Activated T-cell treated with anti-CD3 and anti-CD28 coated beads, Interleukin-2, amount 50 U/mL, for 72 hours (primary cell): ENCODE measurements around the gene SLC4A2. TPM values are rescaled to one million over a fixed set of nuclear protein-coding genes. Genes with fewer than 3 reads are reported as not detected.

Experiments
- ATAC-seq, 2 donors: fragments of 150-1000 bp; cut with Tn5 transposase; replicated peaks in 1 of 2; 2 replicates each; pipeline ENCODE4 v1.10.0; 2021; ENCODE audit warnings: moderate library complexity in 2 of 2, mild to moderate bottlenecking in 1 of 2
- DNase-seq, 2 donors: peaks; one replicate each; pipeline ENCODE4 v3.0.0; 2021 to 2022; ENCODE audit warnings: mixed read lengths in 1 of 2
- H3K27ac Mint-ChIP-seq: one replicate; pipeline ENCODE4 v1.8.0; 2022; ENCODE audit warnings: mild to moderate bottlenecking, moderate library complexity, mixed read lengths
- H3K27me3 Mint-ChIP-seq: one replicate; pipeline ENCODE4 v1.8.0; 2022; ENCODE audit warnings: low read depth, mixed read lengths
- H3K36me3 Mint-ChIP-seq, 2 donors: one replicate each; pipeline ENCODE4 v1.8.0; 2022; ENCODE audit warnings: mixed read lengths in 2 of 2, mild to moderate bottlenecking in 1 of 2; ENCODE audit not compliant: insufficient read depth in 2 of 2
- H3K4me1 Mint-ChIP-seq: one replicate; pipeline ENCODE4 v1.8.0; 2022; ENCODE audit warnings: low read depth, mixed read lengths
- H3K4me3 Mint-ChIP-seq, 2 donors: one replicate each; pipeline ENCODE4 v1.8.0; 2022; ENCODE audit warnings: mild to moderate bottlenecking in 2 of 2, mixed read lengths in 2 of 2, moderate library complexity in 2 of 2
- H3K9me3 Mint-ChIP-seq, 2 donors: one replicate each; pipeline ENCODE4 v1.8.0; 2022; ENCODE audit warnings: mixed read lengths in 2 of 2
- total RNA-seq, 2 donors: library from RNA; stranded (reverse); gene quantifications; one replicate each; pipeline ENCODE4 v1.2.3, GENCODE V29; 2022

The SLC4A2 gene
- total RNA-seq, 2 donors from 2014 or later = 73.7 to 75.6 TPM

- H3K36me3 Mint-ChIP-seq = peaks cover 0 to 2% of the 10 kb centered on the region in 2 donors
- no peaks in the 10 kb centered on the region for H3K27me3 Mint-ChIP-seq
- H3K4me1 Mint-ChIP-seq = peaks cover 44% of the 10 kb centered on the region
- peak overlapping the region; percentile 98 for H3K4me3 Mint-ChIP-seq
- H3K9me3 Mint-ChIP-seq = no peaks in the 10 kb centered on the region
- ATAC-seq (no peak), DNase-seq (no peak)
- no peak overlapping the region for H3K27ac Mint-ChIP-seq
Observed at GRCh38 chr7:151056666-151057505, 2.5 kb upstream of the SLC4A2 start.

GRCh38 chr7:151057506-151057988, 1.8 kb upstream of the SLC4A2 start, which contains the start of gene CDK5:
CDK5 (minus strand) TSS chr7:151057897; CDS start chr7:151057848, 49 bp downstream.
- ATAC-seq (peak; percentile 2 to 4), DNase-seq (no peak)
- peak within 1 kb of the TSS; percentile 96 for H3K27ac Mint-ChIP-seq

GRCh38 chr7:151057989-151058780, 1.2 kb upstream of the SLC4A2 start:
- peak overlapping the region; percentile 96 for H3K27ac Mint-ChIP-seq
- peak overlapping the region; percentile 98 for H3K4me3 Mint-ChIP-seq
- peaks cover 0 to 2% of the 10 kb centered on the region in 2 donors for H3K36me3 Mint-ChIP-seq
- H3K27me3 Mint-ChIP-seq = no peaks in the 10 kb centered on the region
- peaks cover 41% of the 10 kb centered on the region for H3K4me1 Mint-ChIP-seq
- DNase-seq (peak; percentile 96 to 97), ATAC-seq (peak; percentile 94 to 95)
- no peaks in the 10 kb centered on the region for H3K9me3 Mint-ChIP-seq

More at GRCh38 chr7:151057506-151057988, 1.8 kb upstream of the SLC4A2 start, which contains the start of gene CDK5:
- Mint-ChIP-seq H3K4me1 (peaks cover 43% of the 10 kb centered on the region), H3K36me3 (peaks cover 0 to 2% of the 10 kb centered on the region in 2 donors), H3K4me3 (peak within 1 kb of the TSS; percentile 98), H3K9me3 (no peaks in the 10 kb centered on the region), H3K27me3 (no peaks in the 10 kb centered on the region)

GRCh38 chr7:151058781-151059366, 515 bp upstream of the SLC4A2 start:
- H3K9me3 Mint-ChIP-seq = no peaks in the 10 kb centered on the region
- DNase-seq (peak; percentile 25 to 30), ATAC-seq (no peak)
- peak overlapping the region; percentile 96 for H3K27ac Mint-ChIP-seq
- H3K4me3 Mint-ChIP-seq = peak overlapping the region; percentile 98
- peaks cover 41% of the 10 kb centered on the region for H3K4me1 Mint-ChIP-seq
- no peaks in the 10 kb centered on the region for H3K27me3 Mint-ChIP-seq
- H3K36me3 Mint-ChIP-seq = peaks cover 0 to 2% of the 10 kb centered on the region in 2 donors

GRCh38 chr7:151060113-151060415, 675 bp downstream of the SLC4A2 start:
- DNase-seq (no peak), ATAC-seq (no peak)
- Mint-ChIP-seq H3K9me3 (no peaks in the 10 kb centered on the region), H3K27me3 (no peaks in the 10 kb centered on the region), H3K4me3 (peak overlapping the region; percentile 98), H3K36me3 (peaks cover 0 to 2% of the 10 kb centered on the region in 2 donors), H3K4me1 (peaks cover 41% of the 10 kb centered on the region), H3K27ac (no peak overlapping the region)

GRCh38 chr7:151060416-151061212, 1.2 kb downstream of the SLC4A2 start:
- Mint-ChIP-seq H3K36me3 (peaks cover 0 to 5% of the 10 kb centered on the region in 2 donors), H3K4me3 (peak overlapping the region; percentile 98), H3K9me3 (no peaks in the 10 kb centered on the region), H3K4me1 (peaks cover 41% of the 10 kb centered on the region), H3K27me3 (no peaks in the 10 kb centered on the region), H3K27ac (no peak overlapping the region)
- DNase-seq = no peak
- ATAC-seq = no peak

- ATAC-seq = no peak
- no peaks in the 10 kb centered on the region for H3K9me3 Mint-ChIP-seq
- peak overlapping the region; percentile 74 for H3K27ac Mint-ChIP-seq
- H3K4me1 Mint-ChIP-seq = peaks cover 39% of the 10 kb centered on the region
- H3K27me3 Mint-ChIP-seq = no peaks in the 10 kb centered on the region
- peak overlapping the region; percentile 98 for H3K4me3 Mint-ChIP-seq
- peaks cover 0 to 5% of the 10 kb centered on the region in 2 donors for H3K36me3 Mint-ChIP-seq
- no peak for DNase-seq
Observed at GRCh38 chr7:151061213-151062110, 2.1 kb downstream of the SLC4A2 start.

GRCh38 chr7:151062111-151062398, 2.7 kb downstream of the SLC4A2 start:
- ATAC-seq = no peak

GRCh38 chr7:151062399-151063211, 3.2 kb downstream of the SLC4A2 start:
- no peak overlapping the region for H3K4me3 Mint-ChIP-seq
- DNase-seq (no peak), ATAC-seq (no peak)
- no peaks in the 10 kb centered on the region for H3K27me3 Mint-ChIP-seq
- no peaks in the 10 kb centered on the region for H3K9me3 Mint-ChIP-seq
- H3K27ac Mint-ChIP-seq = no peak overlapping the region
- peaks cover 28% of the 10 kb centered on the region for H3K4me1 Mint-ChIP-seq
- peaks cover 0 to 5% of the 10 kb centered on the region in 2 donors for H3K36me3 Mint-ChIP-seq

More at GRCh38 chr7:151062111-151062398, 2.7 kb downstream of the SLC4A2 start:
- no peak for DNase-seq
- Mint-ChIP-seq H3K9me3 (no peaks in the 10 kb centered on the region), H3K36me3 (peaks cover 0 to 5% of the 10 kb centered on the region in 2 donors), H3K27ac (no peak overlapping the region), H3K27me3 (no peaks in the 10 kb centered on the region), H3K4me1 (peaks cover 33% of the 10 kb centered on the region), H3K4me3 (peak overlapping the region in 1 of 2 donors; percentile 98)

GRCh38 chr7:151063212-151063561, 3.8 kb downstream of the SLC4A2 start:
- no peaks in the 10 kb centered on the region for H3K27me3 Mint-ChIP-seq
- no peak for ATAC-seq
- peaks cover 27% of the 10 kb centered on the region for H3K4me1 Mint-ChIP-seq
- H3K27ac Mint-ChIP-seq = no peak overlapping the region
- H3K9me3 Mint-ChIP-seq = no peaks in the 10 kb centered on the region
- no peak for DNase-seq
- H3K36me3 Mint-ChIP-seq = peaks cover 0 to 5% of the 10 kb centered on the region in 2 donors
- no peak overlapping the region for H3K4me3 Mint-ChIP-seq

- Mint-ChIP-seq H3K36me3 (peaks cover 1 to 3% of the 10 kb centered on the region in 2 donors), H3K27ac (no peak overlapping the region), H3K27me3 (no peaks in the 10 kb centered on the region), H3K9me3 (no peaks in the 10 kb centered on the region), H3K4me3 (no peak overlapping the region), H3K4me1 (peaks cover 16% of the 10 kb centered on the region)
- no peak for DNase-seq
- ATAC-seq = no peak
Observed at GRCh38 chr7:151064454-151064853, 5.1 kb downstream of the SLC4A2 start.
